ENCODE data around the gene PYY.

PYY gene

GRCh38 chr17:43966276-43966675 lies 12.5 kb upstream of the PYY start:
- TF ChIP-seq POLR2AphosphoS5 (IDR thresholded peaks at IDR 0.05; ENCODE audit: low read depth, low read length): no peak
- TF ChIP-seq FOXP2 (optimal IDR thresholded peaks at IDR 0.05; ENCODE audit: borderline replicate concordance, extremely low read depth, extremely low read length, insufficient read depth): no peak
- no peak for TF ChIP-seq REST (IDR thresholded peaks at IDR 0.05; ENCODE audit: insufficient read depth in 1 of 2, low read depth in 2 of 2, low read length in 2 of 2)
- no peak for TF ChIP-seq TAF1 (IDR thresholded peaks at IDR 0.05; ENCODE audit: borderline replicate concordance, insufficient read depth, low read length)
- TF ChIP-seq SIN3A (IDR thresholded peaks at IDR 0.05; ENCODE audit: borderline replicate concordance, insufficient read depth, low read length): no peak

- TF ChIP-seq TAF1 (IDR thresholded peaks at IDR 0.05; ENCODE audit: borderline replicate concordance, insufficient read depth, low read length): no peak
- TF ChIP-seq REST (IDR thresholded peaks at IDR 0.05; ENCODE audit: insufficient read depth in 1 of 2, low read depth in 2 of 2, low read length in 2 of 2): no peak
- TF ChIP-seq FOXP2 (optimal IDR thresholded peaks at IDR 0.05; ENCODE audit: borderline replicate concordance, extremely low read depth, extremely low read length, insufficient read depth): no peak
- no peak for TF ChIP-seq SIN3A (IDR thresholded peaks at IDR 0.05; ENCODE audit: borderline replicate concordance, insufficient read depth, low read length)
- TF ChIP-seq POLR2AphosphoS5 (IDR thresholded peaks at IDR 0.05; ENCODE audit: low read depth, low read length): no peak
These were observed 8.7 kb upstream of the PYY start for GRCh38 chr17:43962479-43962878.

GRCh38 chr17:43961954-43962353 lies 8.2 kb upstream of the PYY start:
- no peak for TF ChIP-seq SIN3A (IDR thresholded peaks at IDR 0.05; ENCODE audit: borderline replicate concordance, insufficient read depth, low read length)

GRCh38 chr17:43958748-43959352 lies 5.1 kb upstream of the PYY start:
- TF ChIP-seq TAF1 (IDR thresholded peaks at IDR 0.05; ENCODE audit: borderline replicate concordance, insufficient read depth, low read length) (no peak), POLR2AphosphoS5 (IDR thresholded peaks at IDR 0.05; ENCODE audit: low read depth, low read length) (no peak), FOXP2 (optimal IDR thresholded peaks at IDR 0.05; ENCODE audit: borderline replicate concordance, extremely low read depth, extremely low read length, insufficient read depth) (no peak), REST (IDR thresholded peaks at IDR 0.05; ENCODE audit: insufficient read depth in 1 of 2, low read depth in 2 of 2, low read length in 2 of 2) (no peak), SIN3A (IDR thresholded peaks at IDR 0.05; ENCODE audit: borderline replicate concordance, insufficient read depth, low read length) (no peak)

GRCh38 chr17:43956222-43956621 lies 2.5 kb upstream of the PYY start:
- TF ChIP-seq TAF1 (IDR thresholded peaks at IDR 0.05; ENCODE audit: borderline replicate concordance, insufficient read depth, low read length) (no peak), POLR2AphosphoS5 (IDR thresholded peaks at IDR 0.05; ENCODE audit: low read depth, low read length) (no peak), FOXP2 (optimal IDR thresholded peaks at IDR 0.05; ENCODE audit: borderline replicate concordance, extremely low read depth, extremely low read length, insufficient read depth) (no peak)

GRCh38 chr17:43952724-43953666 lies 745 bp downstream of the PYY start:
- TF ChIP-seq REST (IDR thresholded peaks at IDR 0.05; ENCODE audit: insufficient read depth in 1 of 2, low read depth in 2 of 2, low read length in 2 of 2) (no peak), FOXP2 (optimal IDR thresholded peaks at IDR 0.05; ENCODE audit: borderline replicate concordance, extremely low read depth, extremely low read length, insufficient read depth) (no peak), TAF1 (IDR thresholded peaks at IDR 0.05; ENCODE audit: borderline replicate concordance, insufficient read depth, low read length) (no peak), POLR2AphosphoS5 (IDR thresholded peaks at IDR 0.05; ENCODE audit: low read depth, low read length) (no peak), SIN3A (IDR thresholded peaks at IDR 0.05; ENCODE audit: borderline replicate concordance, insufficient read depth, low read length) (no peak)
